Cerebellar nuclear complex (tissue), 1 donor: ENCODE results near the gene PNPLA7.
"Not testable (repeated sequence)": the region's sequence is repeated elsewhere in the genome, so short reads cannot be mapped to it uniquely, and the experiment has no call there.

Experiments used
- DNase-seq, 2 experiments: peaks; one replicate each; lab custom pipeline; 2025; lab: John Stamatoyannopoulos, UW

The PNPLA7 gene

GRCh38 chr9:137575716-137576411 is 25.7 kb upstream of the PNPLA7 start:
- DNase-seq, result no peak

- no peak for DNase-seq
Measured at GRCh38 chr9:137575364-137575715, 25.1 kb upstream of the PNPLA7 start.

GRCh38 chr9:137574192-137574591 is 24.0 kb upstream of the PNPLA7 start:
- DNase-seq, result no peak

- DNase-seq, result no peak
Measured at GRCh38 chr9:137570566-137570965, 20.4 kb upstream of the PNPLA7 start.

- no peak for DNase-seq
Measured at GRCh38 chr9:137569609-137570203, 19.5 kb upstream of the PNPLA7 start.

- not testable (repeated sequence) for DNase-seq
Measured at GRCh38 chr9:137568445-137568844, 18.2 kb upstream of the PNPLA7 start.

GRCh38 chr9:137564817-137565411 is 14.7 kb upstream of the PNPLA7 start:
- DNase-seq, result no peak

GRCh38 chr9:137564134-137564533 is 13.9 kb upstream of the PNPLA7 start:
- no peak for DNase-seq

GRCh38 chr9:137558127-137558526 is 7.9 kb upstream of the PNPLA7 start:
- DNase-seq, result no peak

- DNase-seq, result no peak
Measured at GRCh38 chr9:137556069-137556838, 6.1 kb upstream of the PNPLA7 start.

- DNase-seq, result no peak
Measured at GRCh38 chr9:137555179-137555578, 5.0 kb upstream of the PNPLA7 start.

GRCh38 chr9:137554349-137554748 is 4.1 kb upstream of the PNPLA7 start:
- no peak for DNase-seq

- DNase-seq, result not testable (repeated sequence)
Measured at GRCh38 chr9:137553654-137554053, 3.5 kb upstream of the PNPLA7 start.

GRCh38 chr9:137552022-137552768 is 2.0 kb upstream of the PNPLA7 start:
- no peak for DNase-seq

- DNase-seq, result peak in 1 of 2 experiments; percentile 56
Measured at GRCh38 chr9:137551264-137552021, 1.2 kb upstream of the PNPLA7 start, which contains the start of gene MRPL41. TSS of gene MRPL41 (plus strand) at chr9:137551879. CDS start at chr9:137552082, 203 bp downstream.

- DNase-seq, result not testable (repeated sequence)
Measured at GRCh38 chr9:137550958-137551263, 709 bp upstream of the PNPLA7 start.

GRCh38 chr9:137547687-137548543 is 2.3 kb downstream of the PNPLA7 start:
- DNase-seq, result no peak

- DNase-seq, result no peak
Measured at GRCh38 chr9:137545123-137545522, 5.1 kb downstream of the PNPLA7 start.

GRCh38 chr9:137544176-137544760 is 5.9 kb downstream of the PNPLA7 start:
- no peak for DNase-seq
